Measurements from ENCODE around the gene FAM149B1. TPM values are rescaled to one million over a fixed set of nuclear protein-coding genes. Genes with fewer than 3 reads are reported as not detected.

Gene FAM149B1
- total and polyA plus RNA-seq, 2 of the 13 experiments (the other 11 are each of a cell fraction or from before 2014, with no cell fraction given), result 9.3 to 16.8 TPM

DNA sequence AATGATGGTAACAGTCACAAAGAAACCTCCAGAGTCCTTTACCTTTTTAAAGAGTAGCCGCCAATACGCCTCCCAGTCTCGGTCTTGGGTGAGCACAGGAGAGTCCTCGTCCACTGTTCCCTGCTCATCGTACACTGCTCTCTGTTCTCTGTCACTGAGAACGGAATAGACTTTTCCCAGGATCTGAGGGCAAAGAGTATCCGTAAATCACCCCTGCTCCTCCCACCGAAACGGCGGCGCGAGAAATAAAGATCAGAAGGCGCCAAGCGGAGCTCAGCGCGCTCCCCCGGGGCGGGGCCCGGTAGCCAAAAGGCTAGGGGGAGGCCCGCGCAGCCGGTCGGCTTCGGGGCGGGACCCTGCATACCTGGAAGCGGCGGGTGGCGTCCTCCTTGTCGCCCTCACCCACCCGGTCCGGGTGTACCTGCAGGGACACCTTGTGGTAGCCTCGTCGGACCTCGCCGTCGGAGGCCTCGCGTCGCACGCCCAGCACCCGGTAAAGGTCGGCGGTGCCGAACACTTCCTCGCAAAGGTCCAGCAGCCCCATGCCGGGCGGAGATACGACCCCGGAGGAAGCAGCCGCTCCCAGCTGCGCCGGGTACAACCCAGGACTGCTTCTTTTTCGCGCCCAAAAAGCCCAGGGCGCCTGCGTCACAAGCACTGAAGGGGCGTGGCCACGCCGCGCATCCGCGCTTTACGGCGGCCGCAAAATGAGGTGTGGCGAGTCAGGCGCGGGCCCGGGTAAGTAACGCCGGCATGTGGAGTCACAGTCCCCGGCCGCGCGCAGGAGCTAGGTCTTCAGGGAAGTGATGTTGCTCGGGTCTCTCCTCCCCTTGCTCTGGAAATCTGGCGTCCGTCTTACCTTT lies 79.0 kb downstream of the FAM149B1 start, which contains the start of gene DNAJC9 (continued):
- TF ChIP-seq, protein P1, sequence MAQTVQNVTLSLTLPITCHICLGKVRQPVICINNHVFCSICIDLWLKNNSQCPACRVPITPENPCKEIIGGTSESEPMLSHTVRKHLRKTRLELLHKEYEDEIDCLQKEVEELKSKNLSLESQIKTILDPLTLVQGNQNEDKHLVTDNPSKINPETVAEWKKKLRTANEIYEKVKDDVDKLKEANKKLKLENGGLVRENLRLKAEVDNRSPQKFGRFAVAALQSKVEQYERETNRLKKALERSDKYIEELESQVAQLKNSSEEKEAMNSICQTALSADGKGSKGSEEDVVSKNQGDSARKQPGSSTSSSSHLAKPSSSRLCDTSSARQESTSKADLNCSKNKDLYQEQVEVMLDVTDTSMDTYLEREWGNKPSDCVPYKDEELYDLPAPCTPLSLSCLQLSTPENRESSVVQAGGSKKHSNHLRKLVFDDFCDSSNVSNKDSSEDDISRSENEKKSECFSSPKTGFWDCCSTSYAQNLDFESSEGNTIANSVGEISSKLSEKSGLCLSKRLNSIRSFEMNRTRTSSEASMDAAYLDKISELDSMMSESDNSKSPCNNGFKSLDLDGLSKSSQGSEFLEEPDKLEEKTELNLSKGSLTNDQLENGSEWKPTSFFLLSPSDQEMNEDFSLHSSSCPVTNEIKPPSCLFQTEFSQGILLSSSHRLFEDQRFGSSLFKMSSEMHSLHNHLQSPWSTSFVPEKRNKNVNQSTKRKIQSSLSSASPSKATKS (CRISPR knock-in tag; IDR thresholded peaks at IDR 0.05), result peak; percentile 57; the same call in 1 of the 2 replicates
- TF ChIP-seq, protein P2, sequence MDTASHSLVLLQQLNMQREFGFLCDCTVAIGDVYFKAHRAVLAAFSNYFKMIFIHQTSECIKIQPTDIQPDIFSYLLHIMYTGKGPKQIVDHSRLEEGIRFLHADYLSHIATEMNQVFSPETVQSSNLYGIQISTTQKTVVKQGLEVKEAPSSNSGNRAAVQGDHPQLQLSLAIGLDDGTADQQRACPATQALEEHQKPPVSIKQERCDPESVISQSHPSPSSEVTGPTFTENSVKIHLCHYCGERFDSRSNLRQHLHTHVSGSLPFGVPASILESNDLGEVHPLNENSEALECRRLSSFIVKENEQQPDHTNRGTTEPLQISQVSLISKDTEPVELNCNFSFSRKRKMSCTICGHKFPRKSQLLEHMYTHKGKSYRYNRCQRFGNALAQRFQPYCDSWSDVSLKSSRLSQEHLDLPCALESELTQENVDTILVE (CRISPR knock-in tag; IDR thresholded peaks at IDR 0.05), result peak; percentile 66; the same call in 1 of the 2 replicates
- TF ChIP-seq SOX6 (IDR thresholded peaks at IDR 0.05), result no peak
- TF ChIP-seq SOX6 (CRISPR knock-in tag; IDR thresholded peaks at IDR 0.05), result peak; percentile 79
- peak; percentile 75 for TF ChIP-seq ARNTL (CRISPR knock-in tag; IDR thresholded peaks at IDR 0.05)
- TF ChIP-seq ZNF256 (CRISPR knock-in tag; conservative IDR thresholded peaks at IDR 0.05), result no peak
- TF ChIP-seq ZNF441 (CRISPR knock-in tag; IDR thresholded peaks at IDR 0.05; ENCODE audit: borderline replicate concordance), result peak; percentile 53; the same call in 1 of the 2 replicates
- peak; percentile 93 for TF ChIP-seq MYC (CRISPR knock-in tag; IDR thresholded peaks at IDR 0.05; ENCODE audit: borderline replicate concordance)
- no peak for TF ChIP-seq ARNT (IDR thresholded peaks at IDR 0.05)
- TF ChIP-seq, protein P3, sequence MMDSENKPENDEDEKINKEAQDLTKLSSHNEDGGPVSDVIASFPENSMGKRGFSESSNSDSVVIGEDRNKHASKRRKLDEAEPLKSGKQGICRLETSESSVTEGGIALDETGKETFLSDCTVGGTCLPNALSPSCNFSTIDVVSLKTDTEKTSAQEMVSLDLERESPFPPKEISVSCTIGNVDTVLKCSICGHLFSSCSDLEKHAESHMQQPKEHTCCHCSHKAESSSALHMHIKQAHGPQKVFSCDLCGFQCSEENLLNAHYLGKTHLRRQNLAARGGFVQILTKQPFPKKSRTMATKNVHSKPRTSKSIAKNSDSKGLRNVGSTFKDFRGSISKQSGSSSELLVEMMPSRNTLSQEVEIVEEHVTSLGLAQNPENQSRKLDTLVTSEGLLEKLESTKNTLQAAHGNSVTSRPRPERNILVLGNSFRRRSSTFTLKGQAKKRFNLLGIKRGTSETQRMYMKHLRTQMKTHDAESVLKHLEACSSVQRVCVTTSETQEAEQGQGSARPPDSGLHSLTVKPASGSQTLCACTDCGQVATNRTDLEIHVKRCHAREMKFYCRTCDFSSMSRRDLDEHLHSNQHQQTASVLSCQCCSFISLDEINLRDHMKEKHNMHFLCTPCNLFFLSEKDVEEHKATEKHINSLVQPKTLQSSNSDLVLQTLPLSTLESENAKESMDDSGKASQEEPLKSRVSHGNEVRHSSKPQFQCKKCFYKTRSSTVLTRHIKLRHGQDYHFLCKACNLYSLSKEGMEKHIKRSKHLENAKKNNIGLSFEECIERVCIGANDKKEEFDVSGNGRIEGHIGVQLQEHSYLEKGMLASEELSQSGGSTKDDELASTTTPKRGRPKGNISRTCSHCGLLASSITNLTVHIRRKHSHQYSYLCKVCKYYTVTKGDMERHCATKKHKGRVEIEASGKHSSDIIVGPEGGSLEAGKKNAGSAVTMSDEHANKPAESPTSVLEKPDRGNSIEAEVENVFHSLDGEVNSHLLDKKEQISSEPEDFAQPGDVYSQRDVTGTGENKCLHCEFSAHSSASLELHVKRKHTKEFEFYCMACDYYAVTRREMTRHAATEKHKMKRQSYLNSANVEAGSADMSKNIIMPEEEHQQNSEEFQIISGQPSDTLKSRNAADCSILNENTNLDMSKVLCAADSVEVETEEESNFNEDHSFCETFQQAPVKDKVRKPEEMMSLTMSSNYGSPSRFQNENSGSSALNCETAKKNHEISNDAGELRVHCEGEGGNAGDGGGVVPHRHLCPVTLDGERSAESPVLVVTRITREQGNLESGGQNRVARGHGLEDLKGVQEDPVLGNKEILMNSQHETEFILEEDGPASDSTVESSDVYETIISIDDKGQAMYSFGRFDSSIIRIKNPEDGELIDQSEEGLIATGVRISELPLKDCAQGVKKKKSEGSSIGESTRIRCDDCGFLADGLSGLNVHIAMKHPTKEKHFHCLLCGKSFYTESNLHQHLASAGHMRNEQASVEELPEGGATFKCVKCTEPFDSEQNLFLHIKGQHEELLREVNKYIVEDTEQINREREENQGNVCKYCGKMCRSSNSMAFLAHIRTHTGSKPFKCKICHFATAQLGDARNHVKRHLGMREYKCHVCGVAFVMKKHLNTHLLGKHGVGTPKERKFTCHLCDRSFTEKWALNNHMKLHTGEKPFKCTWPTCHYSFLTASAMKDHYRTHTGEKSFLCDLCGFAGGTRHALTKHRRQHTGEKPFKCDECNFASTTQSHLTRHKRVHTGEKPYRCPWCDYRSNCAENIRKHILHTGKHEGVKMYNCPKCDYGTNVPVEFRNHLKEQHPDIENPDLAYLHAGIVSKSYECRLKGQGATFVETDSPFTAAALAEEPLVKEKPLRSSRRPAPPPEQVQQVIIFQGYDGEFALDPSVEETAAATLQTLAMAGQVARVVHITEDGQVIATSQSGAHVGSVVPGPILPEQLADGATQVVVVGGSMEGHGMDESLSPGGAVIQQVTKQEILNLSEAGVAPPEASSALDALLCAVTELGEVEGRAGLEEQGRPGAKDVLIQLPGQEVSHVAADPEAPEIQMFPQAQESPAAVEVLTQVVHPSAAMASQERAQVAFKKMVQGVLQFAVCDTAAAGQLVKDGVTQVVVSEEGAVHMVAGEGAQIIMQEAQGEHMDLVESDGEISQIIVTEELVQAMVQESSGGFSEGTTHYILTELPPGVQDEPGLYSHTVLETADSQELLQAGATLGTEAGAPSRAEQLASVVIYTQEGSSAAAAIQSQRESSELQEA (CRISPR knock-in tag; IDR thresholded peaks at IDR 0.05; ENCODE audit: not compliant biosample characterization), result peak; percentile 98
- no peak for TF ChIP-seq NFE2L2 (IDR thresholded peaks at IDR 0.05; ENCODE audit: low read length)
- TF ChIP-seq RORA (CRISPR knock-in tag; IDR thresholded peaks at IDR 0.05), result no peak
- TF ChIP-seq ZNF775 (CRISPR knock-in tag; IDR thresholded peaks at IDR 0.05; ENCODE audit: borderline replicate concordance), result 0 out of 2 replicates have a peak, but pooled peaks have one; percentile 19
- TF ChIP-seq, protein P4, sequence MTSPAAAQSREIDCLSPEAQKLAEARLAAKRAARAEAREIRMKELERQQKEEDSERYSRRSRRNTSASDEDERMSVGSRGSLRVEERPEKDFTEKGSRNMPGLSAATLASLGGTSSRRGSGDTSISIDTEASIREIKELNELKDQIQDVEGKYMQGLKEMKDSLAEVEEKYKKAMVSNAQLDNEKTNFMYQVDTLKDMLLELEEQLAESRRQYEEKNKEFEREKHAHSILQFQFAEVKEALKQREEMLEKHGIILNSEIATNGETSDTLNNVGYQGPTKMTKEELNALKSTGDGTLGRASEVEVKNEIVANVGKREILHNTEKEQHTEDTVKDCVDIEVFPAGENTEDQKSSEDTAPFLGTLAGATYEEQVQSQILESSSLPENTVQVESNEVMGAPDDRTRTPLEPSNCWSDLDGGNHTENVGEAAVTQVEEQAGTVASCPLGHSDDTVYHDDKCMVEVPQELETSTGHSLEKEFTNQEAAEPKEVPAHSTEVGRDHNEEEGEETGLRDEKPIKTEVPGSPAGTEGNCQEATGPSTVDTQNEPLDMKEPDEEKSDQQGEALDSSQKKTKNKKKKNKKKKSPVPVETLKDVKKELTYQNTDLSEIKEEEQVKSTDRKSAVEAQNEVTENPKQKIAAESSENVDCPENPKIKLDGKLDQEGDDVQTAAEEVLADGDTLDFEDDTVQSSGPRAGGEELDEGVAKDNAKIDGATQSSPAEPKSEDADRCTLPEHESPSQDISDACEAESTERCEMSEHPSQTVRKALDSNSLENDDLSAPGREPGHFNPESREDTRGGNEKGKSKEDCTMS (CRISPR knock-in tag; conservative IDR thresholded peaks at IDR 0.05), result no peak
- peak; percentile 44; the same call in 1 of the 2 replicates for TF ChIP-seq CBFB (CRISPR knock-in tag; IDR thresholded peaks at IDR 0.05)

Measured in HepG2 (cell line).